Endometrial microvascular endothelial cells (primary cell): ENCODE data around the gene NPL. TPM values are rescaled to one million over a fixed set of nuclear protein-coding genes. Genes with fewer than 3 reads are reported as not detected.

Experiments used
- in situ Hi-C: cut with HindIII; loops from 2 replicates; pipeline ENCODE4 v1.10.0; 2017; ENCODE audit warnings: low sequenced_read_pairs, low pct_unique_long_range_greater_than_20kb; ENCODE audit errors: inconsistent ontology term
- total RNA-seq: library from RNA; depleted of rRNA; stranded (reverse); fragments of >200 nt; gene quantifications from one replicate; pipeline ENCODE4 v1.2.3, GENCODE V29; 2015; ENCODE audit errors: inconsistent ontology term

NPL gene
- total RNA-seq, 1 donor from 2014 or later, result 0.93 TPM

DNA sequence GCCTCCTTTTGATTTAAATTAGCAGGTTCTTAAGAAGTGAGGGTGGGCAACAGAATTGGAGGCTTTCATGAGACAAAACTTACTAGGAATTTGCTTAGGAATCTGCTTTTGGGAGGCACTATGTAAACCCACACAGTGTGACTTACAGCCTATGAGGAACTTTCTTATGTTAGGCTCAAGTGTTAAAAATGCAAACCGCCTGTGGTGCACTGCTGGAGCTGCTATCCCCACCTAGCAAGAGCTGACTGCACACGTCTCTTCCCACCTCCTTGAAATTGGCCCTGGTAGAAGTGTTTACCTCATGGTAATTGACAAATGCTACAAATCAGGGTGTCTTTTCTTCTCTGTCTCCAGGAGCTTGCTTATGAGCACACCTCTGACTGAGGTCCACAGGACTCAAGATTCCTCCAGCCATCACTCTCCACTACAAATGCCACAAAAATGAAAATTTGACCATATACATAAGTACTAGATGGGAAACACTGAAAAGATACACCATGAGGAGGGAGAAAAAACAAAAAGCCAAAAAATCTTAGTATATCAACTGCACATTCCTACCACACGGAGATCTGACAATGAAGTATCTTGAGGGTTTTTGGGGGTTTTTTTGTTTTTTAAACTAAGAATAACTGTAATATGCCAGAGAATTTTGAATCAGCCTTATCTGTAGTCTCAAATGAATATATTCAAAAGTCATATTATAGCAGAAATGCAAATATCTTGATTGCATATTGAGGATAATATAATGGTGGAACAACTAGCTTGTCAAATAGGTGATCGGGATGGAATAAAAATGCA, 18.2 kb upstream of the NPL start:
- in situ Hi-C loops, result no loop called here

DNA sequence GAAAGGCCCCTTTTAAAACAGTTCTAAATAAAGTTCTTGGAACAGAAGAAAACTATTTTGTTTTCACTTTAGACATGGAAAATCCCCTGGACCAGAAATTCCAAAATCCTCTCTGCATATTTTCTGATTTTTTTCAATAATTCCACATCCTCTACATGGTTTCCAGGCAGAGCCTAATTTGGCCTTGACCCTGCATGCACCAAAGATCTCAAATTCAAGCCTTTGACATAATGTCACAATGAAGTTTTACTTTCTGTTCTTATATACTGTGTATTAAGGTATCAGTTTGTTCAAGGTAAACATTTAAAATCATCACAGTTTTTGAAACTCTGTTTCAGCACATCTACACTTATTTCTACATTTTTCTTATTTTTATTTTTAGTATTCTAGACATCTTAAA, 12.2 kb upstream of the NPL start:
- in situ Hi-C loops, result no loop called here

DNA sequence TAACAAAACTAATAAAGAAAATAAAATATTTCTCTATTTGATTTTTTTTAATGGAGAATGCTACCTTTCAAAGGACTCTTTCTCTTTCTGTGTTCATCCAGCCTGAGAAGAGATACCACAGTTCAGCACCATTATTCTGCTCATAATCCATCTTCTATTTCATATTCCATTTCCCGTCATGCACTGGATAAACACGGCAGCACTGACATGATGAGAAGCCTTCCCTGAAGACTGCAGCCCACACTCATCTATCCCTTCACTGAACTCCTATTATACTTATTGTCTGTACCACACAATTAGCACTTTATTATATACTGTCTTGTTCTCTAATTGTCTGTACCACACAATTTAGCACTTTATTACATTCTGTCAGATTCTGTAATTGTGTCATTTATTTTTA, 10.7 kb upstream of the NPL start:
- in situ Hi-C loops, result no loop called here

DNA sequence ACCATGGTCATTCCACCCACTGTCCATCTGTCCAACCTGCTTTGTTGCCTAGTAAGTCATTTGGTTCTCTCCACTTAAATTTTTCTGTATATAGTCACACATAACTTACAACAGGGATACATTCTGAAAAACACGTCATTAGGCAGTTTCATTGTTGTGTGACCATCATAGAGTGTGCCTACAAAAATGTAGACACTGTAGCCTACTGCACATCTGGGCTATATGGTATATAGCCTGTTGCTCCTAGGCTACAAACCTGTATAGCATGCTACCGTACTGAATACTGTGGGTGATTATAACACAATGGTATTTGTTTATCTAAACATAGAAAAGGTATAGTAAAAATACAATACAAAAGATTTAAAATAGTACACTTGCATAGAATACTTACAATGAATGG, 10.0 kb upstream of the NPL start:
- in situ Hi-C loops, result no loop called here

DNA sequence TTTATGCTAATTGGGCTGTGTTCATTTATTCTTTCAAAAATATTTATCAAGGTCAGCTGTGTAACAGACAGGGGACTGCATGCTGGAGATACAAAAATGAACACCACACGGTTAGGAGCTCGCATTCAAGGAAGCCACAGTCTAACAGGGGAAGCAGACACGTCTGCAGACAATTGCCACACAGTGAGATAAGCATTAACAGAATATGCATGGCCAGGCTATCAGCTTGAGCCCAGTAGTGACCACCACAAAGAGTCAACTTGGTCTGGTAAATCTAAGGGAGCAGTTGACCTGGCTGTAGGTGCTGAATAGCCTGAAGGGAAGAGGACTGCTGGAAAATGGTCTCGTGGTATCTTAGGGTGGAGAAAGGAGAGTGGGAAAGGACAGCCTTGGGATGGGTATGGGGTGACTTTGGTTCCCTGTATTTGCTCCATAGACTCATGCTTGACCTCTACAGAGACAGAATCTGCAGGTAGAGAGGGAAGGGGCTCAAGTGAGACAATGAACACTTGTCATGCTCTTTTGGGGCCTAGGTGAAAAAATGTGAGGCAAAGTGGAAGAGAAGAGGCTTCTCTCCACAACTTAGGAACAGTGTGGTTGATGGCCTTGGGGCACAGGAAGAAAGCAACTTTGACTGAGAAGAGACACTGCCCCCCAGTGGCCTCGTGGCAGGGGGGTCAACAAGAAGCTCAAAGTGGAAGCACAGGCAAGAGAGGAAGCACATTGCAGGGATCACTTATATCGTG, 7.6 kb upstream of the NPL start:
- in situ Hi-C loops, result loop anchor here (10.0 kb wide), 1 partner anchor 187 kb away; no protein-coding TSS in a partner anchor

DNA sequence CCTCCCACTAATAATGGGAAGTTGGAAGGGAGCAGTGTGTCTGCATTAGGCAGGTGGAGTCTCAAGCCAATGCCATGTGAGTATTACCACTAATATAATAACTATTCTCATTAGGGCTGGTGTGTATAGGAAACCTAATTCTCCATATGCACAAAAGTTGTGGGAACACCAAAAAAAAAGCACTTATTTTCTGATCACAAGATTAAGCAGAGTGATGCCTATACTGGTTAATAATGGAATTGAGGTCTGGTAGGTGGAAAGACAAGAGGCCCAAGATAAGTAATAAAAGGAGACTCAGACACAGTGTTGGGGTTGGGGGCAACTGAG, 7.0 kb upstream of the NPL start:
- in situ Hi-C loops, result loop anchor here (10.0 kb wide), 1 partner anchor 188 kb away; no protein-coding TSS in a partner anchor

DNA sequence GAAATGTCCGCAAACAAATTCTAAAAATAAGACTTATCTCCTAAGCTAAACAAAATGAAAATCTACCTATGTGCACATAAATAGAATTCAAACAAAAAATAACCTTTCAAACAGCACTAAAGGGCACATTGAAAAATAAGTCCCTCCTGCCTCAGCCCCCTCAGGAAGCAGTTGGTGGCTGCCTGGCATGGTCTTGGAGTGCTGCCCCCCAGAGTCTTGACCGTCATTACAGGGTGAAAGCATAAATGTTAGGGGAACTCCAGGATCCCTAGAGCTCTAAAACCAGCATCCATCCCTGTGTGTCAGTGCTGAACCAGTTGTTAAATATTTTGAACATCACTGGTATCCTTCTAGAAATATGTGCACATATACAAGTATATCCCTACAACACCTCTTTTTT, 6.5 kb upstream of the NPL start:
- in situ Hi-C loops, result loop anchor here (10.0 kb wide), 1 partner anchor 188 kb away; no protein-coding TSS in a partner anchor

DNA sequence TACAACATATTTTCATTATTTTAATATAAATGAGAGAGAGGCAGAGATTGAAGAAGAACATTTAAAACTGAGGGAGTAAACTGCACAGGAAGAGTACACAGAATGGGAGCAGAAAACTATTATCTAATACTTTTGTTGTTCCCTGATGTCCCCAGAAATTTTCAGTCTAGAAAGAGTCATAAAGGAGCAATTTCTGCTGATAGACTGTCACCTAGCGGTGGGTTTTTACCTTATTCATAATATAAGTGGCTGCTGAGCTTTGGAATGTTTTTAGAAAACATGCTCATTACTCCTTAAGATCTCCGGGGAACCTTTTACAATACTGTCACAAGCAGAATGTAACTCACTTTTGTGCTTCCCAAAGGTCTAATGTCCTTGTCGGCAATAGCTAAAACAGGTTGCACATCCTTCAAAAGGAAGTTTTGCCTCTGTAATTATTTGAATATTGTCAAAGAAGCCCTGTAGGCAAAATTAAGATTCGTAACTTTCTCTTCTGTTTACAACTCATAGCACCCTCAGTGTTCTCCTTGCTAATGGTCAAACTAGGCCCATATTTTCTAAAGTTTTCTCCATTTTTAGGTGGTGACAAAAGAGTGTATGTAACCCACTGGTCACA, 4.9 kb upstream of the NPL start:
- in situ Hi-C loops, result loop anchor here (10.0 kb wide), 1 partner anchor 190 kb away; no protein-coding TSS in a partner anchor

DNA sequence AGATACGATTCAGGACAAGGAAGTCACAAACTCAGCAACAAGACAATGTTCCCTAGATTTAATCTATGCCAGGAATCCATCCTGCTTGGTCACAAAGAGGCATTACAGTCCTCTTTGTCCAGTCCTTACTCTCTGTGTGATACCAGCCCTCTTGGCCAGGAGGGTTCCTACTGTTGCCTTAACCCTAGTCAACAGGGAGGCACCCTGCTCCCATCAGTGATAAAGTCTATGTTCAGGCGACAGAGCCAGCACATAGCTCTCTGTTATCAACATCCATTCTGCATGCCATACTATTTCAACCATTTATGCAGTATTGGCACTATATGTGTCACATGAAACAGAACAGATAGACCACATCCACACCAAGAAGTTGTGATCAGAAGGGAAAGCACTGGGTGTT, 4.4 kb upstream of the NPL start:
- in situ Hi-C loops, result loop anchor here (10.0 kb wide), 1 partner anchor 190 kb away; no protein-coding TSS in a partner anchor

DNA sequence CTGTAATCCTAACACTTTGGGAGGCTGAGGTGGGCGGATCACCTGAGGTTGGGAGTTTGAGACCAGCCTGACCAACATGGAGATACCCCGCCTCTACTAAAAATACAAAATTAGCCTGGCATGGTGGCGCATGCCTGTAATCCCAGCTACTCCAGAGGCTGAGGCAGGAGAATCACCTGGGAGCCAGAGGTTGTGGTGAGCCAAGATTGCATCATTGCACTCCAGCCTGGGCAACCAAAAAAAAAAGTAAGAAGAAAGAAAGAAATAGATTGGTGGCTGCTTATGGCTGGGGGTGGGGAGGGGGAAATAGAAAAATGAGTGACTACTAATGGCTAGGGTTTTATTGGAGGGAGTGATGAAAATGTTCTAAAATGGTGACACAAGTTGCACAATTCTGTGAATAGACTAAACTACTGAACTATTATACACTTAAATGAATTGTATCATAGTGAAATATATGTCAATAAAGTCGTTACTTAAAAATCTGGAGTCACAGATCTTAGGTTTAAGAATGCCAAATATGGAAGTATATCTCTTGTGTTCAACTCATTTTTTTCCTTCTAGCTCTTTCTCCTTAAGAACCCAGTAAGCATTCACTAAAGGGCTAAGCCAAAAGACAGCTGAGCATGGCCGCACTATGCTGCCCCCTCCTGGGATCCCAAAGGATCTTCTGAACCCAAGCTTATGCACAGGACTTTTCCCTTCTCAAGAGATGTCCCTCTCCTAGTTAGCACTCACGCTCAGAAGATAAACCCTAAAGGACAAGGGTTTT, 3.2 kb upstream of the NPL start:
- in situ Hi-C loops, result loop anchor here (10.0 kb wide), 1 partner anchor 192 kb away; no protein-coding TSS in a partner anchor

DNA sequence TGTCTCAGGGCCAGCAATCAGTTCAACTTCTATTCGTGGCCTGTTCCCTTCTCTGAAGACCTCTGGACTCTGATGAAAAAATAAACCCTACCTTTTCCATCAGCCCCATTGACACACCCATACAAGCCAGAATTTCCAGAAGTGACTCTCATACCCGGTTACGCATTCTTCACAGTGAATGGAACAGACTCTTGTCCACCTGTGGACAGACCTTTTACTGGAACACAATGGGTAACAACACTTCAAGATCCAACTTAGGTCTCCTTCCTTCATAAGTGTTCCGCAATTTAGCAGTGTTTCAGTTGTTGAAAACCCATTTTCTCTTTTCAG, 2.6 kb upstream of the NPL start:
- in situ Hi-C loops, result loop anchor here (10.0 kb wide), 1 partner anchor 192 kb away; no protein-coding TSS in a partner anchor

DNA sequence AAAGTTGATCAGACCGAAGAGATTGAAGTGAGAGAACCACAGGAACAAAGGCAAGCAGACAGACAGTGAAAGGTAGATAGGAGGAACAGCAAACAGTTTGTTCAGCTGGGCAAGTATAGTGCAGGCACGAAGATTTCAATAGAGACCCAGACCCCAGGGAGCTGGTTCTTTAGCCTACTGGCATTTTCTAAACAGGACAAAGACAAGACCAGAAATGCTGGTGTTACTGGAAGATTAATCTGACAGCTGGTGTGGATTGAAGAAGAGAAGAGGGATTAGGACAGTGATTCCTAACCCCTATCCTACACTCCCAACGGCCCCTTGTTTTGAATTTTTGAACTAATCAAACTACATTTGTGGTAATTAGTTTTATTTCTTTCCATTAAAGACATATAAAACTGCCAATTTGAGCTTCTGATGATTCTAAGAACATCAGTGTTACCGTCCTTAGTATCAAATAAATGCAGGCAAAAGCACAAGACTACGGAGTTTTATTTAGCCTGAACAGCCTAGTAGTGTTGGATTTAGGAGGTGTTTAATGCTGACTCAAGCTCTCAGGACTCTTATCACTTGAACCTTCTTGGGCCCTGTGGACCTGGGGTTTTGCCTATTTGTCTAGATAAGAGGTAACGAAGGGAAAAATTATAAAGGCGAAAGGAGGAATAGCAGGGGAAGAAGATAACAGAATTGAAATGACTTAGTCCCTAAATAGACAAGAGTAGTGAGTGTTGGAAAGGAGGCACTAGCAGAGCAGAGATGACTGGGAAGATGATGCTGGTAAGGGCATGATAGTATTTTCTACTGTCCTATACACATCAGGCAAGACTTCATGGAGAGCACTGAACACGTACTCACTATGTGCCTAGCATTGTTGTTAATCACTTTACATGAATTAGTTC, 2.0 kb downstream of the NPL start:
- in situ Hi-C loops, result no loop called here

DNA sequence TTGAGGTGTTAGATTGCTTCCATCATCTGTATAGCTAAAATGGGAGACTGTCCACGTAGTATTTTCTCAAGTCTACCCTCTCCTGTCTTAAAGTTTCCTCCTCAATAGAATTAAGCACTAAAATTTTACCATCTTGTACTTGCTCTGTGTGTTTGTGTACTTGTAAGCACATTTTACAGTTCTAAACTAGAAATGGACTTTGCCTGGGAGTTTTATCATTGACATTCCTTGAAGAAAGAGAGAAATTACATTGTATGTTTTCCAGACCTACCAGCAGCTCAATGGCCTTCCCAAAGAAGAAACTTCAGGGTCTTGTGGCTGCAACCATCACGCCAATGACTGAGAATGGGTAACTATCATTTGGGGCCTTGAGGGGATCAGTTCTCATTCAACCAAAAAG, 4.5 kb downstream of the NPL start:
- in situ Hi-C loops, result no loop called here

DNA sequence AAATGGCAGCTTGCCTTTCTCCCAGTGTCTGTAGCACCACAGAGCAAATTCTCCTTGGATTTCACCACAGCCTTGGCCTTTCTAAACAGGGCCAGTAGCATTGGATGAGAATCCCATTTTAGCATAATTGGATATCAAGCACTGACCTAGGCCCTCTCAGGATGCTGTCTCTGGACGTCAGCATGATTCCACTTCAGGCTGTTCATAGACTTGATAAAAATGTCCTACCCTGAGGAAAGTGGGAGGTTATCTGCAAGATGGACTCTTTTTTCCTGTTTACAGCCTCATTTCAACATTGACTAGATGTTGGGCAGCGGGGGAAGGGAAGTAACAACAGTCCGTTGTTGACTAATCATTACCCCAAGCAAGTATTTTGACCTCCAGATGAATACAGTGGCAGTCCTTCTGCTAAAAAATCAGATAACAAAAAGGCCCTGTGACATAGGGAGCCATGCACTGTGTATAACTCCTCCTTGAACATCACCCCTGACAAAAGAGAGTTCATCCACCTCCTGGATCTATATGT, 5.2 kb downstream of the NPL start:
- in situ Hi-C loops, result no loop called here

DNA sequence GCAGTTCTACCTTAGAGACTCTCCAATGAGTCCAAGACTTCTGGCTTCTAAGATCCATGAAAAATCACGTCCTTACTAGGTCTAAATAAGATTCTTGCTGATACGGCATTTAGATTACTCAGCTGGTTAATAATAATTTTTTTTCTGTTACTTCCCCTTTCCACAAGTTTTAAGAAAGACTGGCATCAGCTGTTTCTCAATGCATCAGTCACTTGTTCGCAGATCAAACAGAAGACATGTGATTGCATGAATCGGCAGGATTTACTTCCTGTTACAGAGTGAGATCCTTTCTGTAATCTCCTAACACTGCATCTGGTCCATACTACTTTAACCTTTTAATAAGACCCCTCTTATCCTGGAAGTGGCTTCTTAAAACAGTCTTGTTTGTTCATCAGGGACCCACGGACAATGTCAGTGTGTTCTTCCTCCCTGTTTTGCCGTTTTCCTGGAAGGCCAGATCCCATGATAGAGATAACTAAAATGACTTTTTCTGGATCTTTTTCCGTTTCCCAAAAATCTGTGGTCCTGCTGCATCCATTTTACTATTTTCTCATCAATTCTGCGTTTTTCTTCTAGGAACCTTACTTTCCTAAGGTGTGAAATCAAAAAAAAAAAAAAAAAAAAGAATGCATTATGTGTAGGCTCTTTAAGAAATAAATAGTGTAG, 6.1 kb downstream of the NPL start:
- in situ Hi-C loops, result no loop called here

DNA sequence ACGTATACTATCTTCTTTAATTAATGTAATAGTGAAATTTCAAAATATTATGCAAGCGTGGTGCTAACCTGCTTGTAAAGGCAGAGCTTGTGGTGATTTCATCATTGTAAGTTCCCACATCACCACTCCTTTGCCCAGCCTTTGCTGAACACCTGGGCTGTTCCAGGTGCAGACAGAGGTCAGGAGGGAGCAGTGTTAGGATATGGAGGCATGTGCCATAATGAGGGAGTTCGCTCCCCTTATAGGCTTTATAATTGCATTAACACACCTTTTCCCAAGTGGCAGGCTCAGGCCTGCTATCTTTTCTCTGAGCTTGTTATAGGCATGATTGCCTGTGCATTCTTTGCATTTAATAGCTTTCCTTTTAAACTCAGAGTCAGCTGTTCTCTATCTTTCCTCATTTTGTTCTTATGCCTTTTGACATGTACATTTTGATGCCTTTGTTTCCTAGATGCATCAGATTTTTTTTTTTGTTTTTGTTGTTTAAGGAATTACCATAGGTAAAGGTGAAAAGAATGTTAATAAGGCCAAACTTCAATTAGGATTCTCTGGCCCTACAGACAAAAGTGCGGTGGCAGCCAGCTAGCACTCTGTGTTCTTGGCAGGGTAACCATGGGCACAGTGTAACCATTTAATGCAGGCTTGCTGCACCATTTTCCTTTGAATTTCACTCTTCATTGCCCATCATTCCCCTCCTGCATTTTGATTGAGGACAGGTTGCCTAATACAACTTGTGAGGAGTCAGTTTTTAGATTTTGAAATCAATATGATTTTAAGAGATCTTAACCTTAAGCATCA, 12.6 kb downstream of the NPL start:
- in situ Hi-C loops, result no loop called here

DNA sequence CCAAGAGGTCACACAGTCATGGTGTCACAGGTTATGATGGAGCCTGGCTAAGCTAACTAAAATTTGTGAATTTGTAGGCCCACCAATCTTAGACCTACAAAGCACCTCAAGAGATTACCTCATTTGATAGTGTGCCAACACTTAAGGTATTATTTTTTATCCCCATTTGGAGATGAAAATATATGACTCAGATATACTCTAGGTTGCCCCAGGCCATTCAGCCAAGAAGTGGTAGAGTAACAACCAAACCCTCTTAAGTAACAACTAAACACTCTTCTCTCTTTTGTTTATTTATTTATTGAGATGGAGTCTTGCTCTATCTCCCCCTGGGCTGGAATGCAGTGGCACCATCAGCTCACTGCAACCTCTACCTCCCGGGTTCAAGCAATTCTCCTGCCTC, 14.3 kb downstream of the NPL start:
- in situ Hi-C loops, result no loop called here
